HCT116 (cell line): ENCODE measurements around the gene IGF2BP3. TPM values are rescaled to one million over a fixed set of nuclear protein-coding genes. Genes with fewer than 3 reads are reported as not detected.

Source experiments
- ATAC-seq: fragments of 200-7000 bp; cut with Tn5 transposase; 2 replicates; pipeline ENCODE4 v1.9.1; 2020; ENCODE audit warnings: mild to moderate bottlenecking, moderate library complexity
- BruUV-seq: library from RNA; stranded (reverse); fragments of 400-500 nt; replicated peaks from 2 replicates; lab custom pipeline; 2021; lab: Mats Ljungman, UMichigan
- CTCF ChIA-PET: fragments of 300-600 bp; sonication (Branson Sonifier 250); formaldehyde crosslinking; loops from one replicate; lab custom pipeline; 2021; ENCODE audit warnings: antibody characterized with exemption; lab: Charles Lee
- POLR2A ChIA-PET: fragments of 300-600, 350-600 bp; sonication (Branson Sonifier 250); formaldehyde crosslinking; loops from one replicate; lab custom pipeline; 2021; ENCODE audit warnings: antibody characterized with exemption; lab: Charles Lee
- RAD21 ChIA-PET, 2 experiments: fragments of 300-600 bp; sonication (Branson Sonifier 250); formaldehyde crosslinking; loops; one replicate each; lab custom pipeline; 2023; ENCODE audit warnings: low total read pairs in 2 of 2; ENCODE audit not compliant: uncharacterized antibody in 2 of 2, unreplicated experiment in 2 of 2, low non-redundant PET in 1 of 2; lab: Charles Lee
- DNase-seq: peaks from one replicate; pipeline ENCODE4 v3.0.0-alpha.2; 2010; ENCODE audit warnings: low read depth, low spot score
- H2AFZ ChIP-seq: fragments of 200-600 bp; shearing (Covaris generic), sonication (generic); 2 replicates; pipeline ENCODE4 v1.6.1; 2017; ENCODE audit warnings: low read depth, mixed run types, mixed read lengths, antibody characterized with exemption, low read length; ENCODE audit not compliant: poor library complexity, severe bottlenecking
- H3K27ac ChIP-seq: 2 replicates; pipeline ENCODE4 v1.5.1; 2012; ENCODE audit warnings: low read depth, low read length
- H3K27me3 ChIP-seq: fragments of 200-600 bp; sonication (generic); 2 replicates; pipeline ENCODE4 v1.6.1; 2016; ENCODE audit warnings: mixed run types, low read length, mixed read lengths; ENCODE audit not compliant: insufficient read depth
- H3K36me3 ChIP-seq, 2 experiments: fragments of 200-500 bp in 1 of 2; fragments of 200-600 bp in 1 of 2; sonication (Bioruptor generic) in 1 of 2; sonication (generic) in 1 of 2; 2 replicates each; pipeline versions ENCODE4 v1.5.1 to v1.6.1; 2014 to 2016; ENCODE audit warnings: low read length in 2 of 2, inconsistent platforms in 1 of 2, mixed read lengths in 1 of 2, mixed run types in 1 of 2; ENCODE audit not compliant: insufficient read depth in 2 of 2, control insufficient read depth in 1 of 2
- H3K4me1 ChIP-seq, 2 experiments: fragments of 200-600 bp in 1 of 2; sonication (generic) in 1 of 2; 2 replicates each; pipeline versions ENCODE4 v1.5.1 to v1.6.1; 2012 to 2017; ENCODE audit warnings: low read length in 2 of 2, inconsistent platforms in 1 of 2, mild to moderate bottlenecking in 1 of 2, mixed read lengths in 1 of 2, mixed run types in 1 of 2, moderate library complexity in 1 of 2; ENCODE audit not compliant: insufficient read depth in 2 of 2, control insufficient read depth in 1 of 2
- H3K4me2 ChIP-seq: fragments of 200-600 bp; sonication (generic); 2 replicates; pipeline ENCODE4 v1.6.1; 2017; ENCODE audit warnings: mixed run types, low read length, mixed read lengths
- H3K4me3 ChIP-seq, 2 experiments: fragments of 200-600 bp in 1 of 2; sonication (generic) in 1 of 2; replicated peaks in 1 of 2; 2 replicates each; pipeline ENCODE4 v1.5.1; 2011 to 2016; ENCODE audit warnings: low read length in 2 of 2, control low read depth in 1 of 2, low read depth in 1 of 2, mild to moderate bottlenecking in 1 of 2, mixed read lengths in 1 of 2, mixed run types in 1 of 2
- H3K79me2 ChIP-seq: fragments of 200-600 bp; sonication (generic); 2 replicates; pipeline ENCODE4 v1.6.1; 2017; ENCODE audit warnings: mild to moderate bottlenecking, mixed run types, low read length, moderate library complexity, mixed read lengths; ENCODE audit not compliant: insufficient read depth
- H3K9ac ChIP-seq: fragments of 200-600 bp; sonication (generic); 2 replicates; pipeline ENCODE4 v1.6.1; 2016; ENCODE audit warnings: low read length, mixed read lengths
- H3K9me2 ChIP-seq: fragments of 200-600 bp; sonication (generic), shearing (Covaris generic); 2 replicates; pipeline ENCODE4 v1.6.1; 2017; ENCODE audit warnings: mixed run types, mild to moderate bottlenecking, moderate library complexity; ENCODE audit not compliant: insufficient read depth
- H3K9me3 ChIP-seq, 2 experiments: fragments of 200-500 bp in 1 of 2; fragments of 200-600 bp in 1 of 2; sonication (Bioruptor generic) in 1 of 2; sonication (generic) in 1 of 2; 2 replicates each; pipeline ENCODE4 v1.6.1; 2014 to 2017; ENCODE audit warnings: low read length in 2 of 2, mixed read lengths in 2 of 2, inconsistent platforms in 1 of 2, low read depth in 1 of 2, mild to moderate bottlenecking in 1 of 2, mixed run types in 1 of 2, moderate library complexity in 1 of 2; ENCODE audit not compliant: control insufficient read depth in 1 of 2, insufficient read depth in 1 of 2
- H4K20me1 ChIP-seq: fragments of 200-600 bp; sonication (generic), shearing (Covaris generic); 2 replicates; pipeline ENCODE4 v1.6.1; 2017; ENCODE audit warnings: mixed run types, mild to moderate bottlenecking, moderate library complexity; ENCODE audit not compliant: insufficient read depth
- EGR1 ChIP-seq: IDR thresholded peaks from 2 replicates; pipeline ENCODE4 v1.6.1; 2012; ENCODE audit warnings: low read depth
- EZH2 ChIP-seq: fragments of 200-600 bp; sonication (generic); IDR thresholded peaks from 2 replicates; pipeline ENCODE4 v1.6.1; 2017; ENCODE audit warnings: antibody characterized with exemption, mixed run types
- YY1 ChIP-seq: IDR thresholded peaks from 2 replicates; pipeline ENCODE4 v1.6.1; 2011; ENCODE audit warnings: low read length, low read depth, moderate library complexity, mild to moderate bottlenecking; ENCODE audit not compliant: insufficient replicate concordance; ENCODE audit errors: extremely low read depth
- ZNF274 ChIP-seq: fragments of 200-500 bp; sonication (Bioruptor generic); IDR thresholded peaks from 2 replicates; pipeline ENCODE4 v1.6.1; 2014; ENCODE audit warnings: mild to moderate bottlenecking, low read depth, low read length, inconsistent platforms
- intact Hi-C: fragments of 100-400 bp; cut with micrococcal nuclease; formaldehyde crosslinking; loops from 2 replicates; pipeline ENCODE4 v1.10.0; 2022
- total RNA-seq: library from RNA; stranded (reverse); gene quantifications from one replicate; pipeline ENCODE4 v1.2.1, GENCODE V29; 2021; ENCODE audit not compliant: unreplicated experiment
- TF ChIP-seq, protein P1 (sequence below): IDR thresholded peaks from 2 replicates; pipeline ENCODE4 v1.6.1; 2012
- TF ChIP-seq, protein P2 (sequence below): IDR thresholded peaks from 2 replicates; pipeline ENCODE4 v1.6.1; 2011; ENCODE audit warnings: mild to moderate bottlenecking, low read length, moderate library complexity; ENCODE audit not compliant: insufficient replicate concordance; ENCODE audit errors: extremely low read depth
- TF ChIP-seq, protein P3 (sequence below): IDR thresholded peaks from 2 replicates; pipeline ENCODE4 v1.6.1; 2012; ENCODE audit warnings: low read depth
- TF ChIP-seq, protein P4 (sequence below), 3 experiments: fragments of 200-600 bp in 1 of 3; sonication (generic) in 1 of 3; IDR thresholded peaks in 2 of 3; conservative IDR thresholded peaks in 1 of 3; 2 replicates each; pipeline ENCODE4 v1.5.1; 2012 to 2017; ENCODE audit warnings: low read depth in 2 of 3, low read length in 2 of 3, antibody characterized with exemption in 1 of 3, borderline replicate concordance in 1 of 3, control low read depth in 1 of 3, mild to moderate bottlenecking in 1 of 3, mixed read lengths in 1 of 3, mixed run types in 1 of 3, moderate library complexity in 1 of 3; ENCODE audit not compliant: insufficient read depth in 1 of 3

The IGF2BP3 gene
- total RNA-seq, 1 experiment from 2014 or later = 79.1 TPM

DNA sequence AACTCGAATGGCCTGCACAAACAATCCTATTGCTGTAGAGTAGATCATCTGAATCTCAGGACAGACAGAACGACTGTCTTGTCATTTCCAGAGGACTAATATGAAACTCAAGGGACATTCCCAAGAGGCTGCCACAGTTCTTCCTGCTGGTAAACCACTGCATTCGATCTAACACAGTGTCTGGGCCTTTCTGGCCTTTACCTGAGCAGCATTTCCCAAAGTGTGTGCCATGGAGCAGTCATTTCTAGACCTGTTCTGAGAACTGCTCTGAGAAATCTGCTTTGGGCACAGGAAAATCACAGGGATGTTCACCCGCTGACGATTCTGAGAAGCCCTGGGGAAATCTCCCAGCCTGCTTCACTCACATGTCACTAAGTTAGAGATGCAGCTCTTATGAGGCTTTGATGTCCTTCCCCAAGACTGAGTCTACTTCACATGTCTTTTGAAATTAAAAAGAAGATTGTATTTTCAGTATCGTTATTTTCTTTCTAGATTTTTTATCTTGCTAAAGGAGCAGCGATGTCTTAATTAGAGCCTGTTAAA, 205.3 kb downstream of the IGF2BP3 start:
- ATAC-seq = no peak
- Histone ChIP-seq H3K4me2 (no peak overlapping the region), H4K20me1 (no peaks in the 10 kb centered on the region), H3K9me2 (no peaks in the 10 kb centered on the region), H3K27me3 (no peaks in the 10 kb centered on the region), H3K9me3 (no peaks in the 10 kb centered on the region), H3K9ac (no peak overlapping the region), H3K79me2 (no peaks in the 10 kb centered on the region), H3K4me3 (no peak overlapping the region), H3K4me1 (peaks cover 0 to 6% of the 10 kb centered on the region in 2 experiments; a peak in 2 of 4 replicates), H3K27ac (no peak overlapping the region), H3K36me3 (no peaks in the 10 kb centered on the region), H2AFZ (peak overlapping the region; percentile 47)
- RAD21 ChIA-PET = no interaction called here
- CTCF ChIA-PET = interaction anchor here (2.7 to 3.7 kb wide), 2 partner anchors 8 to 280 kb away, joined by 9 to 23 read pairs; no protein-coding TSS in a partner anchor
- TF ChIP-seq EZH2 = no peak
- TF ChIP-seq YY1 = no peak
- TF ChIP-seq, protein P1, sequence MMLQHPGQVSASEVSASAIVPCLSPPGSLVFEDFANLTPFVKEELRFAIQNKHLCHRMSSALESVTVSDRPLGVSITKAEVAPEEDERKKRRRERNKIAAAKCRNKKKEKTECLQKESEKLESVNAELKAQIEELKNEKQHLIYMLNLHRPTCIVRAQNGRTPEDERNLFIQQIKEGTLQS = no peak
- BruUV-seq = no TSS peak
- intact Hi-C loops = no loop called here
- POLR2A ChIA-PET = interaction anchor here (0.6 kb wide), 1 partner anchor 51 kb away, joined by 3 read pairs; no protein-coding TSS in a partner anchor
- DNase-seq = no peak

DNA sequence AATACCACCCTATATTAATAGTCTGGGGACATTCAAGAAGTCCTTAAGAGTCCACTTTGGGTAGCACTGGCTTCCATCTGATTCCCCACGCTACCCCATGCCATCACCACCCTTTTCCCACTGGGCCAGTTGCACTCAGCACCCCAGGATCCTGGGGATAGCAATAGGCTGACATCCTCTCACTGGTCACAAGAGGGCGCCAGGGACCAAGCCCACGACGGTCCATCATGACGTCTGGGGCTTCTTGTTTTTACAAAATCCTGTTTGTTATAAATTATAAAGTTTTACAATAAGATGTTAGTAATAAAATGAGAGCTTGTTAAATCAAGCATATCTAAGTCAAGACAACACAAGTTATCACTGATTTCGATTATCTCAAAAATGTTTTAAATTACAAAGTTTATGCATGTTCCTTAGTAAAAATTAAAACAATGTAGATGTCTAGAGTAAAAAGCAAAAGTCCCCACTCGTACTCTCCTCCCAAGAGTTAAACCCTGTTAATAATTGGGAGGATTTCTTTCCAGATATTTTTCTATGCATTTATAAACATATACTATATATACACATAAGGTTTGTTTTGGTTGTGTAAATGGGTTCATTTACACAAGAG, 208.3 kb downstream of the IGF2BP3 start:
- POLR2A ChIA-PET = no interaction called here
- H3K4me2 ChIP-seq = peak overlapping the region; percentile 38; the same call in 1 of the 2 replicates
- H3K36me3 ChIP-seq = no peaks in the 10 kb centered on the region
- BruUV-seq = no TSS peak
- no peaks in the 10 kb centered on the region for H3K9me2 ChIP-seq
- H3K9ac ChIP-seq = no peak overlapping the region
- H3K27me3 ChIP-seq = no peaks in the 10 kb centered on the region
- RAD21 ChIA-PET = no interaction called here
- intact Hi-C loops = no loop called here
- ATAC-seq = peak; percentile 99
- no peak overlapping the region for H3K27ac ChIP-seq
- CTCF ChIA-PET = interaction anchor here (2.3 to 3.7 kb wide), 3 partner anchors 11 to 285 kb away, joined by 7 to 23 read pairs (median 9); no protein-coding TSS in a partner anchor
- no peaks in the 10 kb centered on the region for H4K20me1 ChIP-seq
- peaks cover 0 to 3% of the 10 kb centered on the region in 2 experiments; a peak in 2 of 4 replicates for H3K4me1 ChIP-seq
- H3K9me3 ChIP-seq = no peaks in the 10 kb centered on the region
- DNase-seq = peak; percentile 58
- peak overlapping the region; percentile 99 for H2AFZ ChIP-seq
- no peak overlapping the region for H3K4me3 ChIP-seq
- H3K79me2 ChIP-seq = no peaks in the 10 kb centered on the region
- TF ChIP-seq, protein P2, sequence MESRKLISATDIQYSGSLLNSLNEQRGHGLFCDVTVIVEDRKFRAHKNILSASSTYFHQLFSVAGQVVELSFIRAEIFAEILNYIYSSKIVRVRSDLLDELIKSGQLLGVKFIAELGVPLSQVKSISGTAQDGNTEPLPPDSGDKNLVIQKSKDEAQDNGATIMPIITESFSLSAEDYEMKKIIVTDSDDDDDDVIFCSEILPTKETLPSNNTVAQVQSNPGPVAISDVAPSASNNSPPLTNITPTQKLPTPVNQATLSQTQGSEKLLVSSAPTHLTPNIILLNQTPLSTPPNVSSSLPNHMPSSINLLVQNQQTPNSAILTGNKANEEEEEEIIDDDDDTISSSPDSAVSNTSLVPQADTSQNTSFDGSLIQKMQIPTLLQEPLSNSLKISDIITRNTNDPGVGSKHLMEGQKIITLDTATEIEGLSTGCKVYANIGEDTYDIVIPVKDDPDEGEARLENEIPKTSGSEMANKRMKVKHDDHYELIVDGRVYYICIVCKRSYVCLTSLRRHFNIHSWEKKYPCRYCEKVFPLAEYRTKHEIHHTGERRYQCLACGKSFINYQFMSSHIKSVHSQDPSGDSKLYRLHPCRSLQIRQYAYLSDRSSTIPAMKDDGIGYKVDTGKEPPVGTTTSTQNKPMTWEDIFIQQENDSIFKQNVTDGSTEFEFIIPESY = no peak
- TF ChIP-seq YY1 = peak; percentile 33
- TF ChIP-seq, protein P3, sequence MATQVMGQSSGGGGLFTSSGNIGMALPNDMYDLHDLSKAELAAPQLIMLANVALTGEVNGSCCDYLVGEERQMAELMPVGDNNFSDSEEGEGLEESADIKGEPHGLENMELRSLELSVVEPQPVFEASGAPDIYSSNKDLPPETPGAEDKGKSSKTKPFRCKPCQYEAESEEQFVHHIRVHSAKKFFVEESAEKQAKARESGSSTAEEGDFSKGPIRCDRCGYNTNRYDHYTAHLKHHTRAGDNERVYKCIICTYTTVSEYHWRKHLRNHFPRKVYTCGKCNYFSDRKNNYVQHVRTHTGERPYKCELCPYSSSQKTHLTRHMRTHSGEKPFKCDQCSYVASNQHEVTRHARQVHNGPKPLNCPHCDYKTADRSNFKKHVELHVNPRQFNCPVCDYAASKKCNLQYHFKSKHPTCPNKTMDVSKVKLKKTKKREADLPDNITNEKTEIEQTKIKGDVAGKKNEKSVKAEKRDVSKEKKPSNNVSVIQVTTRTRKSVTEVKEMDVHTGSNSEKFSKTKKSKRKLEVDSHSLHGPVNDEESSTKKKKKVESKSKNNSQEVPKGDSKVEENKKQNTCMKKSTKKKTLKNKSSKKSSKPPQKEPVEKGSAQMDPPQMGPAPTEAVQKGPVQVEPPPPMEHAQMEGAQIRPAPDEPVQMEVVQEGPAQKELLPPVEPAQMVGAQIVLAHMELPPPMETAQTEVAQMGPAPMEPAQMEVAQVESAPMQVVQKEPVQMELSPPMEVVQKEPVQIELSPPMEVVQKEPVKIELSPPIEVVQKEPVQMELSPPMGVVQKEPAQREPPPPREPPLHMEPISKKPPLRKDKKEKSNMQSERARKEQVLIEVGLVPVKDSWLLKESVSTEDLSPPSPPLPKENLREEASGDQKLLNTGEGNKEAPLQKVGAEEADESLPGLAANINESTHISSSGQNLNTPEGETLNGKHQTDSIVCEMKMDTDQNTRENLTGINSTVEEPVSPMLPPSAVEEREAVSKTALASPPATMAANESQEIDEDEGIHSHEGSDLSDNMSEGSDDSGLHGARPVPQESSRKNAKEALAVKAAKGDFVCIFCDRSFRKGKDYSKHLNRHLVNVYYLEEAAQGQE = no peak
- TF ChIP-seq EGR1 = no peak
- TF ChIP-seq ZNF274 = no peak
- TF ChIP-seq, protein P4, sequence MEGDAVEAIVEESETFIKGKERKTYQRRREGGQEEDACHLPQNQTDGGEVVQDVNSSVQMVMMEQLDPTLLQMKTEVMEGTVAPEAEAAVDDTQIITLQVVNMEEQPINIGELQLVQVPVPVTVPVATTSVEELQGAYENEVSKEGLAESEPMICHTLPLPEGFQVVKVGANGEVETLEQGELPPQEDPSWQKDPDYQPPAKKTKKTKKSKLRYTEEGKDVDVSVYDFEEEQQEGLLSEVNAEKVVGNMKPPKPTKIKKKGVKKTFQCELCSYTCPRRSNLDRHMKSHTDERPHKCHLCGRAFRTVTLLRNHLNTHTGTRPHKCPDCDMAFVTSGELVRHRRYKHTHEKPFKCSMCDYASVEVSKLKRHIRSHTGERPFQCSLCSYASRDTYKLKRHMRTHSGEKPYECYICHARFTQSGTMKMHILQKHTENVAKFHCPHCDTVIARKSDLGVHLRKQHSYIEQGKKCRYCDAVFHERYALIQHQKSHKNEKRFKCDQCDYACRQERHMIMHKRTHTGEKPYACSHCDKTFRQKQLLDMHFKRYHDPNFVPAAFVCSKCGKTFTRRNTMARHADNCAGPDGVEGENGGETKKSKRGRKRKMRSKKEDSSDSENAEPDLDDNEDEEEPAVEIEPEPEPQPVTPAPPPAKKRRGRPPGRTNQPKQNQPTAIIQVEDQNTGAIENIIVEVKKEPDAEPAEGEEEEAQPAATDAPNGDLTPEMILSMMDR (IDR thresholded peaks at IDR 0.05 in 2 of 3, conservative IDR thresholded peaks at IDR 0.05 in 1 of 3; ENCODE audit: borderline replicate concordance in 1 of 3, insufficient read depth in 1 of 3, low read depth in 2 of 3, low read length in 2 of 3) = peak; percentile 79 to 95 (median 83)
